Endothelial cell of umbilical vein (primary cell): ENCODE data around the gene ARID1B. TPM values are rescaled to one million over a fixed set of nuclear protein-coding genes. Genes with fewer than 3 reads are reported as not detected.

ENCODE experiments used
- BruUV-seq: library from RNA; stranded (reverse); fragments of 400-500 nt; replicated peaks from 2 replicates; lab custom pipeline; 2021; lab: Mats Ljungman, UMichigan
- CTCF ChIA-PET: fragments of 300-600, 350-600 bp; sonication (Branson Sonifier 250); formaldehyde crosslinking; loops from one replicate; lab custom pipeline; 2021; ENCODE audit warnings: antibody characterized with exemption, inconsistent platforms; lab: Charles Lee
- POLR2A ChIA-PET: fragments of 300-600, 350-600 bp; sonication (Branson Sonifier 250); formaldehyde crosslinking; loops from one replicate; lab custom pipeline; 2021; ENCODE audit warnings: antibody characterized with exemption, inconsistent platforms; lab: Charles Lee
- DNase-seq: peaks from one replicate; pipeline ENCODE4 v3.0.0-alpha.2; 2011; ENCODE audit warnings: low read depth, low spot score
- FAIRE-seq: peaks from 2 replicates; lab custom pipeline; 2011; peaks lifted over from hg19 to GRCh38; lab: Jason Lieb, UNC
- H2AFZ ChIP-seq: 2 replicates; pipeline ENCODE4 v1.6.0; 2012; ENCODE audit warnings: low read depth, low read length, control low read depth, inconsistent platforms
- H3K27ac ChIP-seq: 2 replicates; pipeline ENCODE4 v1.5.1; 2011; ENCODE audit warnings: low read depth, mild to moderate bottlenecking, control low read depth, low read length, moderate library complexity; ENCODE audit not compliant: insufficient read depth
- H3K27me3 ChIP-seq, 2 experiments: 2 replicates each; pipeline versions ENCODE4 v1.6.0 to v1.6.1; 2011; ENCODE audit warnings: low read length in 2 of 2, mixed read lengths in 1 of 2; ENCODE audit not compliant: control insufficient read depth in 2 of 2, insufficient read depth in 2 of 2
- H3K36me3 ChIP-seq, 2 experiments: 2 replicates in 1 of 2; 3 replicates in 1 of 2; pipeline ENCODE4 v1.5.1; 2011; ENCODE audit warnings: low read length in 2 of 2, mild to moderate bottlenecking in 1 of 2, moderate library complexity in 1 of 2; ENCODE audit not compliant: control insufficient read depth in 2 of 2, insufficient read depth in 2 of 2; ENCODE audit errors: extremely low read depth in 1 of 2
- H3K4me1 ChIP-seq: 3 replicates; pipeline ENCODE4 v1.5.1; 2011; ENCODE audit warnings: mild to moderate bottlenecking, low read length; ENCODE audit not compliant: control insufficient read depth, insufficient read depth; ENCODE audit errors: extremely low read depth
- H3K4me2 ChIP-seq: 2 replicates; pipeline ENCODE4 v1.6.1; 2011; ENCODE audit warnings: low read length, control low read depth, mixed read lengths; ENCODE audit not compliant: insufficient read depth
- H3K4me3 ChIP-seq, 3 experiments: fragments of 200-600 bp in 1 of 3; sonication (generic), shearing (Covaris generic) in 1 of 3; replicated peaks in 1 of 3; 2 replicates each; pipeline ENCODE4 v1.5.1; 2011 to 2016; ENCODE audit warnings: control low read depth in 3 of 3, low read length in 3 of 3, mild to moderate bottlenecking in 2 of 3, inconsistent platforms in 1 of 3, low read depth in 1 of 3, moderate library complexity in 1 of 3; ENCODE audit not compliant: insufficient read depth in 1 of 3
- H3K79me2 ChIP-seq: 2 replicates; pipeline ENCODE4 v1.6.0; 2012; ENCODE audit warnings: low read length, inconsistent platforms; ENCODE audit not compliant: control insufficient read depth, insufficient read depth
- H3K9ac ChIP-seq: replicated peaks from 2 replicates; pipeline ENCODE3; 2011; ENCODE audit warnings: low read length, control low read depth; ENCODE audit not compliant: insufficient read depth; ENCODE audit errors: extremely low read depth
- H3K9me1 ChIP-seq: replicated peaks from 3 replicates; pipeline ENCODE4 v1.6.0; 2011; ENCODE audit warnings: mild to moderate bottlenecking, low read length; ENCODE audit not compliant: control insufficient read depth, insufficient read depth; ENCODE audit errors: extremely low read depth
- H3K9me3 ChIP-seq: replicated peaks from 2 replicates; pipeline ENCODE4 v1.5.1; 2012; ENCODE audit warnings: low read length, inconsistent platforms; ENCODE audit not compliant: control insufficient read depth, insufficient read depth
- H4K20me1 ChIP-seq: replicated peaks from 2 replicates; pipeline ENCODE3; 2011; ENCODE audit warnings: mild to moderate bottlenecking, low read length; ENCODE audit not compliant: control insufficient read depth, insufficient read depth; ENCODE audit errors: extremely low read depth
- CTCF ChIP-seq, 2 donors: IDR thresholded peaks; 1 replicate in 1 of 2; 2 replicates in 1 of 2; pipeline ENCODE4 v1.5.1; 2011; ENCODE audit warnings: low read length in 2 of 2, mild to moderate bottlenecking in 2 of 2, moderate library complexity in 2 of 2, control low read depth in 1 of 2, inconsistent platforms in 1 of 2, low read depth in 1 of 2; ENCODE audit not compliant: insufficient read depth in 1 of 2; ENCODE audit errors: extremely low read depth in 1 of 2
- EZH2 ChIP-seq: IDR thresholded peaks from 2 replicates; pipeline ENCODE4 v1.6.1; 2012; ENCODE audit warnings: borderline replicate concordance, low read depth, mild to moderate bottlenecking, moderate library complexity, low read length, inconsistent platforms; ENCODE audit not compliant: severe bottlenecking
- FOS ChIP-seq: IDR thresholded peaks from 2 replicates; pipeline ENCODE4 v1.6.1; 2011; ENCODE audit warnings: mild to moderate bottlenecking, low read length, moderate library complexity, borderline replicate concordance; ENCODE audit not compliant: insufficient read depth
- GATA2 ChIP-seq: IDR thresholded peaks from 2 replicates; pipeline ENCODE4 v1.7.0; 2011; ENCODE audit warnings: low read depth, mild to moderate bottlenecking, moderate library complexity, mixed read lengths, low read length; ENCODE audit not compliant: insufficient read length, insufficient read depth
- MYC ChIP-seq: IDR thresholded peaks from one replicate; pipeline ENCODE4 v1.6.1; 2011; ENCODE audit warnings: mild to moderate bottlenecking, low read depth, low read length
- POLR2A ChIP-seq: IDR thresholded peaks from 2 replicates; pipeline ENCODE4 v1.6.1; 2012; ENCODE audit warnings: low read depth, mild to moderate bottlenecking, control low read depth, low read length
- POLR2AphosphoS5 ChIP-seq: IDR thresholded peaks from 2 replicates; pipeline ENCODE4 v1.6.1; 2012; ENCODE audit warnings: low read depth, mild to moderate bottlenecking, control low read depth, low read length, moderate library complexity; ENCODE audit not compliant: insufficient read depth
- dilution Hi-C: fragments of 300-500 bp; cut with MboI; formaldehyde crosslinking; loops from one replicate; pipeline ENCODE4 v1.15.0; 2019; ENCODE audit warnings: low sequenced_read_pairs; ENCODE audit not compliant: extremely low pct_ligation_motif_present
- intact Hi-C: fragments of 100-400 bp; cut with micrococcal nuclease; formaldehyde crosslinking; loops from one replicate; pipeline ENCODE4 v1.10.0; 2022
- polyA plus RNA-seq, 4 experiments: library from polyadenylated mRNA; depleted of rRNA in 3 of 4; stranded (reverse) in 3 of 4; unstranded in 1 of 4; fragments of >200 nt; gene quantifications; 2 replicates each; pipeline versions ENCODE4 v1.2.1 to v1.2.3, GENCODE V29; 2011 to 2012; ENCODE audit warnings: missing spikeins in 1 of 4
- total RNA-seq: library from RNA; stranded (reverse); gene quantifications from 2 replicates; pipeline ENCODE4 v1.2.3, GENCODE V29; 2021
- TF ChIP-seq, protein P1 (sequence below): IDR thresholded peaks from 2 replicates; pipeline ENCODE4 v1.6.1; 2011; ENCODE audit not compliant: insufficient read depth, insufficient read length

ARID1B gene
- total and polyA plus RNA-seq, 2 donors (not counting 3 experiments of a cell fraction or from before 2014, with no cell fraction given) = 21.8 to 89.5 TPM

DNA sequence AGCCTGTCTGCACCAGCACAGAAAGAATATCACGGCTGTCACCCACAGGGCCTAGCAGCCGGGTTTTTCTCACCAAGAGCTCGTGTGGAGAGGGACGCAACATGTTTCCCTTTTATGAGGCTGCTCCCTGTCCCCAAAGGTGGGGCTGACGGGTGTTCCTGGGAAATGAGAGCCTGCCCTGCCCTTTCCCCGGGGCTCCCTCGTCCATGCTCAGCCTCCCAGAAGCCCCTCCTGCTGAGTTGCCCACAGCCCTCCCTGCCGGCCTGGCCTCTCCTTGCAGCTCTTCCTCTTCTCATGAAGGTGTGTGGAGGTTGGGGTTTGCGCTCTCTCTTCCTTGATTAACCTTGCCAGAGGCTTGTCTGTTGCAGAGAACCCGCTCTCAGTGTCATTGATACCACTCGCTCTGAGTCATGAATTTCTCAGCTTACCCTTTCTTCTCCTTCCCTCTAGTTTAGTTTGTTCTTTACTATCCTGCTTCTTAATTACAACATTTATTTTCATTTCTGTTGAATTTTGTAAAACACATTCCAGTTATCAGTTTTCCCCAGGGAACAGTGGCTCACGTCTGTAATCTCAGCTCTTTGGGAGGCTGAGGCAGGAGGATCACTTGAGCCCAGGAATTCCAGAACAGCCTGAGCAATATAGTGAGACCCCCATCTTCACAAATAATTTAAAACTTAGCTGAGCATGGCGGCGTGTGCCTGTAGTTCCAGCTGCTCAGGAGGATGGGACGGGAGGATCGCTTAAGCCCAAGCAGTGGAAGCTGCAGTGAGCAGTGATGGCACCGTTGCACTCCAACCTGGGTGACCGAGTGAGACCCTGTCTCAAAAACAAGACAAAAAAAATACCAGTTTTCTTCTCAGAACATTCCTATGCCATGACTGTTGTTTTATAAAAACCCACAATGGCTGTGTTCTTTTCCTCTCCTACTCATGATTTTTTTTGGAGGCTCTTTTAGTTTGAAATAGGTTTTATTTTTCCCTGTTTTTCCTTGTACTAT lies 442.3 kb downstream of the ARID1B start:
- H3K4me3 ChIP-seq = no peak overlapping the region
- DNase-seq = no peak
- no peaks in the 10 kb centered on the region for H3K36me3 ChIP-seq
- no peak overlapping the region for H3K27ac ChIP-seq
- no peaks in the 10 kb centered on the region for H3K27me3 ChIP-seq
- H3K9ac ChIP-seq = no peak overlapping the region
- no peak overlapping the region for H3K4me2 ChIP-seq
- FAIRE-seq = no peak
- TF ChIP-seq GATA2 (no peak), POLR2AphosphoS5 (no peak), FOS (peak; percentile 18)
- H3K79me2 ChIP-seq = no peaks in the 10 kb centered on the region
- intact Hi-C loops = no loop called here
- BruUV-seq = no TSS peak
- no peak overlapping the region for H2AFZ ChIP-seq
- H3K9me3 ChIP-seq = no peaks in the 10 kb centered on the region
- H3K9me1 ChIP-seq = no peaks in the 10 kb centered on the region
- peaks cover 14% of the 10 kb centered on the region for H3K4me1 ChIP-seq
- no peaks in the 10 kb centered on the region for H4K20me1 ChIP-seq
- POLR2A ChIA-PET = no interaction called here
- dilution Hi-C loops = no loop called here
- CTCF ChIA-PET = interaction anchor here (1.4 to 3.5 kb wide), 3 partner anchors 9 to 53 kb away, joined by 3 to 16 read pairs (median 4); no protein-coding TSS in a partner anchor

DNA sequence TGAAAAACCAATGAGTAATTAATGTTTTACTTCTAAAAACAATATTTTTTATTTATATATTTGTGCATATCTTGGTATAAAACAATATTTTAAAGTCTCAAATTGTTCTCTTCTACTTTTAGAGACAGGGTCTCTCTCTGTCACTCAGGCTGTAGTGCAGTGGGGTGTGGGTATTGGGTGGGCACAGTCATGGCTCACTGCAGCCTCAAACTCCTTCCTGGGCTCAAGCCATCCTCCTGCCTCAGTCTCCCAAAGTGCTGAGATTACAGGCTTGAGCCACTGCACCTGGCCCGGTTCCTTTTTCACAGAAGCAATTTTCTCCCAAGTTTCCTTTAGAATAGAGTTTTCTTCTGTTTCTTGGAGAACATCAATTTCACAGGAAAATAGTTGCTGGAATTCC lies 443.3 kb downstream of the ARID1B start:
- peak overlapping the region; percentile 60 for H2AFZ ChIP-seq
- H3K27me3 ChIP-seq = no peaks in the 10 kb centered on the region
- H3K4me1 ChIP-seq = peaks cover 14% of the 10 kb centered on the region
- peak overlapping the region in 1 of 3 experiments; percentile 34 for H3K4me3 ChIP-seq
- no peak overlapping the region for H3K27ac ChIP-seq
- H3K79me2 ChIP-seq = no peaks in the 10 kb centered on the region
- POLR2A ChIA-PET = no interaction called here
- H3K9ac ChIP-seq = no peak overlapping the region
- no peak for TF ChIP-seq POLR2A
- no peak for TF ChIP-seq CTCF (IDR thresholded peaks at IDR 0.05; ENCODE audit: extremely low read depth in 1 of 2, insufficient read depth in 1 of 2, low read depth in 1 of 2, low read length in 2 of 2)
- TF ChIP-seq EZH2 = no peak
- TF ChIP-seq MYC = no peak
- TF ChIP-seq POLR2AphosphoS5 = no peak
- TF ChIP-seq, protein P1, sequence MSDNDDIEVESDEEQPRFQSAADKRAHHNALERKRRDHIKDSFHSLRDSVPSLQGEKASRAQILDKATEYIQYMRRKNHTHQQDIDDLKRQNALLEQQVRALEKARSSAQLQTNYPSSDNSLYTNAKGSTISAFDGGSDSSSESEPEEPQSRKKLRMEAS = no peak
- H3K36me3 ChIP-seq = no peaks in the 10 kb centered on the region
- peak overlapping the region; percentile 68 for H3K4me2 ChIP-seq
- H3K9me1 ChIP-seq = no peaks in the 10 kb centered on the region
- BruUV-seq = no TSS peak
- no peaks in the 10 kb centered on the region for H3K9me3 ChIP-seq
- CTCF ChIA-PET = interaction anchor here (0.7 to 3.5 kb wide), 3 partner anchors 16 to 55 kb away, joined by 3 to 16 read pairs (median 3); no protein-coding TSS in a partner anchor
- DNase-seq (no peak), FAIRE-seq (no peak)
- intact Hi-C loops = no loop called here
- no peaks in the 10 kb centered on the region for H4K20me1 ChIP-seq
- dilution Hi-C loops = no loop called here
